ENCODE results near the gene KRTAP5-9.
A peak's percentile ranks its signal among the peaks of the same experiment; 100 is the strongest.
"Not testable (repeated sequence)": the region's sequence is repeated elsewhere in the genome, so short reads cannot be mapped to it uniquely, and the experiment has no call there.

Gene KRTAP5-9

DNA sequence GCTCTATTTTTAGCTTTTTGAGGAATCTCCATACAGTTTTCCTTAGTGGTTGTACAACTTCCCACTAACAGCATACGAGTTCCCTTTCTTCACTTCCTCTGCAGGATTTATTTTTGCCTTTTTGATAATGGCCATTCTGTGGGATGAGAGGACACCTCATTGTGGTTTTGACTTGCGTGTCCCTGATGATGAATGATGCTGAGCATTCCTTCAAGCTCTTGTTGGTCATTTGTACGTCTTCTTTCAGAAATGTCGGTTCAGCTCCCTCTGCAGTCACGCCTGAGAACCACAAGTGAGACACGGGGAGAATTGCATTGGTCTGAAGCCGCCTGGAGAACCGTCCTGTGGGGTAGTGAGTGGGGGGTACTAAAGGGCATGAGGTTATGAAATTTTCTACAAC lies 15.2 kb downstream of the KRTAP5-9 start:
- no peak for DNase-seq

DNA sequence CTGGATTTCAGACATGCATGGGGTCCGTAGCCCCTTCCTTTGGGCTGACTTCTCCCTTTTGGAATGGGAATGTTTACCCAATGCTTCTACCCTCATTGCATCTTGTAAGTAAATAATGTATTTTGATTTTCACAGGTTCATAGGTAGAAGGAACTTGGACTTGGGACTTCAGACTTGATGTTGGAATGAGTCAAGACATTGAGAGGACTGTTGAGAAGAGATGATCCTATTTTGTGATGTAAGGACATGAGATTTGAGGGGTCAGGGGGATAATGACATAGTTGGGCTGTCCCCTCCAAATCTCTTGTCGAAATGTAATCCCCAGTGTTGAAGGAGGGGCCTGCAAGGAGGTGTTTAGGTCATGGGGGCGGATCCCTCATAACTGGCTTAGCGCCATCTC lies 16.2 kb downstream of the KRTAP5-9 start:
- DNase-seq, result no peak

GRCh38 chr11:71565263-71565662 lies 17.0 kb downstream of the KRTAP5-9 start, which contains the start of gene KRTAP5-10:
KRTAP5-10 (plus strand) TSS chr11:71565563; CDS start chr11:71565588, 25 bp downstream.
- DNase-seq, result no peak

DNA sequence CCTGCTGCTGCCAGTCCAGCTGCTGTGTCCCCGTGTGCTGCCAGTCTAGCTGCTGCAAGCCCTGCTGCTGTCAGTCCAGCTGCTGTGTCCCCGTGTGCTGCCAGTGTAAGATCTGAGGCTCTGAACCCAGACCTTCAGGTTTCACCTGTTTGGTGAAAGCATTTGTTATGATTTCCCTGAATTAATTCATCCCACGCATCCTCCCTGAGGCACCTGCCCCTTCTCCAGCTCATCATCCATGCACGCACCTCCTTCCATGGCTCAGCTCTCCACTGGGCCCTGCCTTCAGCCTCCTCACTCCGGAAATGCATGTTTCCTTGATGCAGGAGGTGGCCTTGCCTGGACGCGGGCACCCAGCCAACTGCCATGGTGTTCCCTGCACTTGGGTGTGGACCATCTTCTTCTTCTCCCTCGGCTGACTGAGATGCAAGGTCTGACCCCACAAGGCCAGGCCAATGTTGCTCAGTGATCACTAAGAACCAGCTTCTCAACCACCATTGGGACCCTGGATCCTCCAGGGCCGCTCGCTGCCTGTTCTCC lies 17.9 kb downstream of the KRTAP5-9 start:
- DNase-seq, result no peak

DNA sequence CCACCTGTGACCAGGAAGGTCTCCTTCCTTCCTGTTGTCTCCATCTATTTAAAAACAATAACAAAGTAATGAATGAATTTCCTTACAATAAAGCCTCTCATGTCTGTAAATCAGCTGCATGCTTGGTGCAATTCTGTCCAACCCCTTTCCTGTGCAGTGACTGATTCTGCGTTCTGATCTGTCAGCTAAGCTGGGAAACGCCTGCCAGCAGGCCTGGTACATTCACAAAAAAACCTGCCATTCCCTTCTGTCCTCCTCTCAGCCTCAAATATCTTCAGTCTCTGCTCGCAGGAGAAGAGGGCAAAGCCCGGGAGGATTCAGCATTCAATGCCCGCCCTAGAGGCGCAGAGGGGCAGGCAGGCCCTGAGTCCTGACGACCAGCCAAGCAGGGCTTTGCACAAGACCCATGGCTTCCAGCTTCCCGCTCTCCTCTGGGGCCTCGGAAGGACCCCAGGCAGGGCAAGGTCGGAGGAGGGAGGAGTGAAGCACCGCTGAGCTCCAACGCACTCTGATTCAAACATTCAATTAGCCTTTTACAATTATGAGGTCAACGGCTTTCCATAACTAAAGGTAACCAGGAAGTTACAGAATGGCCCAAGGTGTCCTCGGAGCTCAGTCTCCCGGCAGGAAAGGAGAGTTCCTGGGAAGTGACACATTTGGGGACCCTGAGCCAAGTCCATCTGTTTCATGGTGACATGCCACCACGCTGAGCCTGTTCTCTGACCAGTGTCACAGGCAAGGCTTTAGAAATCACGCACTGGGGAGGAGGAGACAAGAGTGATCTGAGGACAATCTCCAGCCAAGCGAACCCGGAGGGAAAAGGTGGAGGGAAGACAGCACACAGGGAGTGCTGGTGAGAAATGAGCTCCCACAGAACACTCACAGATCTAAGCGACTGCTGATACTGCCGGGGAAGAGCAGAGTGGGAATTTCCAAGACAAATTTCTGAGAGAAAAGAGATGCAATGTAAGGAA lies 18.7 kb downstream of the KRTAP5-9 start:
- not testable (repeated sequence) for DNase-seq

- not testable (repeated sequence) for DNase-seq
These were observed 19.4 kb downstream of the KRTAP5-9 start for GRCh38 chr11:71567633-71568032.

DNA sequence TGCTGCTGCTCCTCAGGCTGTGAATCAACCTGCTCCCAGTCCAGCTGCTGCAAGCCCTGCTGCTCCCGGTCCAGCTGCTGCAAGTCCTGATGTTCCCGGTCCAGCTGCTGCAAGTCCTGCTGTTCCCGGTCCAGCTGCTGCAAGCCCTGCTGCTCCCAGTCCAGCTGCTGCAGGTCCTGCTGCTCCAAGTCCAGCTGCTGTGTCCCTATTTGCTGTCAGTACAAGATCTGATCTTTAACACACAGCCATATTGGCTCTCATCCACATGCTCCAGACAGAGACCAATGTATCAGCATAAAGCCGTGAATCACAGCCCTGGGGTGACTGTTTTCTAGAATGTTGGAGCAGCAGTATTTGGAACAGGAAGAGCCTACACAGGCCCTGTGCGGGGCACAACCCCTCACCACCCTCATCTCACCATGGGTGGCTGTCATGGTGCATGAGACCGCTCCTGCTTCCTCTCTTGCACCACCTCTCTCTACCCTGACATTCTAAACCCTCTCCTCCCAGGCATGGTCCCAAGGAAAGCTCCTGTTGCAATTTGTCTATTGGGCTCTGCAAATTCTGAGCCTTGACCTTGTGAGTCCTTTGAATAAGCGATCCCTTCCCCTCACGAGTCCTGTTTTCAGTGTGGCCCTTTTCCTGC lies 20.6 kb downstream of the KRTAP5-9 start:
- DNase-seq, result no peak

DNA sequence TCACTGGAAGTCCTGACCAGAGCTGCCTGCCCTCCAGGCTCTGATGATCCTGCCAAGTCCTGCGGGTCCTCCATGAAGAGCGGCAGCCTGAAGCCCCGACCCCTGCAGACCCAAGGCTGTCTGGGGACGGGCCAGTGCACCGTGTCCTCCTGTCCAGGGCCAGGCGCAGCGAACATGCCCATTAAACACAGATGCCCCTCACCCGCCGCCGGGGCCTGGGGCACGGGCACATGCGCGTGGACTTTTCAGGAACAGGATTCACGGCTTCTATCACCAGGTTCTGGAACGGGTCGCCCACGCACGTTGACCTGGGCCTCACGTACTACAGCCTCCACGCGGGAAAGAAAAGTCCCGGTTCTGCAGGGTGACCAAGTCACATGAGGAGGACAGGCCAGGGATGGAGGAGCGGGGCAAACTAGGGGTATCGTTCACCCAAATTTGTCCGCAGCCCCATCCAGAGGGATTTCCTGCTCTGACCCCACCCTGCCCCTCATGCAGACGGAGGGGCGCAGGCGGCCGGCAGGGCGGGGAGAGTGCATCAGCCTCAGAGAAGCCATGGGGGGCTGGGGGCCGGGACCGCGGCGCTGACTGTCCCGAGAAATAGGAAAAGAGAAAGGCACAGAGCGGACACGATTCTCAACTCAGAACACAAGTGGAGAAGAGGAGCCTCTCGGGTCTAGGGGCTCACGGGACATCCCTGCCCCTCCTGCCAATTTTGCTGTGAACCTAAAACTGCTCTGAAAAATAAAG lies 23.1 kb downstream of the KRTAP5-9 start:
- DNase-seq, result not testable (repeated sequence)

DNA sequence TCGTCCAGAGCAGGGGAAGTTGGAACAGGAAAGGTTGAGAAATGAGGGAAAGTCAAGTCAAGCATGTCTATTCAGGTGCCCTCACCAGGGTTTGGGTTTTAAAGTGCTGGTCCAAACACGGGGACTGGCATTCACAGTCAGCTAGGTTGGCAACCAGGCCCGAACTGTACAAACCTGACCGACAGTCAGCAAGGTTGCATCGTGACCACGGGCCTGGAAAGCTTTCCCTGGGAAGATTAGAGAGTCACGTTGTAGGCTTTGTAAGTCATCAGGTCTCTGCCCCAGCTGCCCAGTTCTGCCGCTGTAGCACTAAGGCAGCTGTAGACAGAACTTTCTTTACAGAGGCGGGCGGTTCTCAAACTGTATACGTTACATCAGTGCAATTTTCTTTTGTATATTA lies 24.6 kb downstream of the KRTAP5-9 start:
- DNase-seq, result no peak

GRCh38 chr11:71574418-71574817 lies 26.2 kb downstream of the KRTAP5-9 start:
- no peak for DNase-seq

DNA sequence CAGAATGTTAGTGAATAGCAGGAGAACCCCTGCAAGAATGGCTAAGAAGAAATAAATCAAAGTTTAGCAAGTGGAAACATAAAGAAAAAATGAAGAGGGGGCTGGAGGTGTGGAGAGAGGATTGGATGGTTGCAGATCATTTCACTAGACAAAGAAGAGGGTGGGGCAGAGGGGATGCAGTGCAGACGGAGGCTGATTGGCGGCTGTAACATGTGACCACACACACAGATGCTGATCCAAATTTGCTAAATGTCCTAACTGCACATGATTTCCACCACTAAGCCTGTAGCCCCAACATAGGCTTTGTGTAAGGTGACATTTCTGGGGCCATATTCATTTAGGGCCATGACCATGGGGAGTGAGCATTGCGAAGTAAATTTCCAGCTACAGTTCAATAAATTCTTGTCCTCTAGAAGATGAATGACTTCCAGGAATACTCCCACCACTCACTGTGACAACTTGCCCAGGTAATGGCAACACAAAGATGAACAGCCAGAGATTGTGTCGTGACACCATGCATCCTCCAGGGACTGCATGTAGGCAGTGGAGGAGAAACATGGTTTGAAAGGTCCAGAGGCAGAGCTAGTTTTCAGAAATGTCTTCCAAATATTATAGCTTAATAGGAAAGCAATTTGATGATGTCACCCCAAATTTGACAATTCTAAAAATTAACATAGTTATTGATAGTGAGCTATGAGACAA lies 27.7 kb downstream of the KRTAP5-9 start:
- DNase-seq, result no peak

- not testable (repeated sequence) for DNase-seq
These were observed 28.7 kb downstream of the KRTAP5-9 start for GRCh38 chr11:71576688-71577465.

DNA sequence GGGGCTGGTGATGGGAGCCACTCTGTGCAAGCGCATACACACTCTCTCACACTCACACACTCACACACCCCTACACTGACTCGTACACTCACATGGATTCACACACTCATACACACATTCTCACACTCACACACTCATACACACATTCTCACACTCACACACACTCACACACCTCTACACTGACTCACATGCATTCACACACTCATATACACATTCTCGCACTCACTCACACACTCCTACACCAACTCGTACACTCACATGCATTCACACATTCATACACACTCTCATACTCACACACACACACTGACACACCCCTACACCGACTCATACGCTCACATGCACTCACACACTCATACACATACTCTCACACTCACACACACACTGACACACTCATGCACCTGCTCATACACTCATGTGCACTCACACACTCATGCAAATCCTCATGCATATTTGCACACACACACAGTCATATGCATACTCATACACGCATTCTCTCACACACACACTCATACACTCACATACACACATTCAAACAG lies 29.3 kb downstream of the KRTAP5-9 start:
- DNase-seq, result no peak

DNA sequence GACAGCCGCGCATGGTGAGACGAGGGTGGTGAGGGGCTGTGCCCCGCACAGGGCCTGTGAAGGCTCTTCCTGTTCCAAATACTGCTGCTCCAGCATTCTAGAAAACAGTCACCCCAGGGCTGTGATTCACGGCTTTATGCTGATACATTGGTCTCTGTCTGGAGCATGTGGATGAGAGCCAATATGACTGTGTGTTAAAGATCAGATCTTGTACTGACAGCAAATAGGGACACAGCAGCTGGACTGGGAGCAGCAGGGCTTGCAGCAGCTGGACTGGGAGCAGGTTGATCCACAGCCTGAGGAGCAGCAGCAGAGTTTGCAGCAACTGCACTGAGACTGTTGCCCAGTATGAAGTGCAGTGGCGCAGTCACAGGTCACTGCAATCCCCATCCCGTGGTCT lies 31.3 kb downstream of the KRTAP5-9 start:
- DNase-seq, result not testable (repeated sequence)

GRCh38 chr11:71580057-71581003 lies 32.1 kb downstream of the KRTAP5-9 start:
- DNase-seq, result peak; percentile 37

- no peak for DNase-seq
These were observed 33.6 kb downstream of the KRTAP5-9 start for GRCh38 chr11:71581826-71582225.

DNA sequence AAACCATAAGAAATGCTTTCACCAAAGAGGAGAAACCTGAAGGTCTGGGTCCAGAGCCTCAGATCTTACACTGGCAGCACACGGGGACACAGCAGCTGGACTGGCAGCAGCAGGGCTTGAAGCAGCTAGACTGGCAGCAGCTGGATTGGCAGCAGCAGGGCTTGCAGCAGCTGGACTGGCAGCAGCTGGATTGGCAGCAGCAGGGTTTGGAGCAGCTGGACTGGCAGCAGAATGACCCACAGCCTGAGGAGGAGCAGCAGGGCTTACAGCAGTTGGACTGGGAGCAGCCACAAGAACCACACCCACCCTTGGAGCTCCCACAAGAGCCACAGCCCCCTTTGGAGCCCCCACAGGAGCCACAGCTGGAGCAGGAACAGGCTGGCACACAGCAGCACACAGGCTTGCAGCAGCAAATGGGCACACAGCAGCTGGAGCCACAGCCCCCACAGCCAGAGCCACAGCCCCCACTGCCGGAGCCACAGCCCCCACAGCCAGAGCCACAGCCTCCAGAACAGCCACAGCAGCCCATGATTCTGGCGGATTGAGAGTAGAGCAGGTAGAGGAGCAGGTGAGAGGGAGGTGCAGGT lies 34.2 kb downstream of the KRTAP5-9 start, which contains the start of gene KRTAP5-11:
KRTAP5-11 (minus strand) TSS at position 567 of the 587 bp plus-strand sequence; CDS start at position 529, 38 bp downstream.
- DNase-seq, result no peak

GRCh38 chr11:71582969-71583368 lies 34.7 kb downstream of the KRTAP5-9 start:
- not testable (repeated sequence) for DNase-seq

DNA sequence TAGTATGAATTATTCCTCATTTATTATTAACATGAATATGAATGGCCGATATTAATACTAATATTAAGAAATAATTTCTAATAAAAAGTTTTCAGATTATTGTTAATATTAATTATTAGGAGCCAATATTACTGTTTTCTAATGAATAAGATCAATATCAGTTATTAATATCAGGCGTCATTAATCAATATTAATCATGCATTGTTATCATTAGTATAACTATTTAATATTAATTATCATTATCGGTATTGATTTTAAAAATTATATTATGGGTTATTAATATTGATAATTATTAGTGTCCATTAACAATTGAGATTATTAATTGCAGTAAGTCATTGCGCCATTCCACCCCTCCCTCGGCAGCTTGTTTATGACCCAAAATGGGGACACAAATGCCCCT lies 37.5 kb downstream of the KRTAP5-9 start:
- DNase-seq, result not testable (repeated sequence)

Data from CD4-positive, alpha-beta T cell treated with Interleukin-4 for 4 hours (primary cell).